H9 (cell line): Measurements from ENCODE around the gene PCBP4. TPM values are rescaled to one million over a fixed set of nuclear protein-coding genes. Genes with fewer than 3 reads are reported as not detected.

ENCODE experiments used
- DNase-seq: peaks from one replicate; pipeline ENCODE4 v3.0.0-alpha.2; 2017
- H2AFZ ChIP-seq: one replicate; pipeline ENCODE4 v1.6.1; 2013; ENCODE audit warnings: mild to moderate bottlenecking, low read length, control low read depth, moderate library complexity
- H2AK5ac ChIP-seq: 2 replicates; pipeline ENCODE4 v1.6.1; 2013; ENCODE audit warnings: low read length, control low read depth, mixed read lengths; ENCODE audit not compliant: insufficient read length
- H2BK120ac ChIP-seq: one replicate; pipeline ENCODE4 v1.6.1; 2013; ENCODE audit warnings: low read depth, mild to moderate bottlenecking, low read length, control low read depth, inconsistent platforms; ENCODE audit not compliant: poor library complexity, severe bottlenecking
- H2BK12ac ChIP-seq: 2 replicates; pipeline ENCODE4 v1.6.1; 2013; ENCODE audit warnings: low read length, control low read depth, mixed read lengths, low read depth; ENCODE audit not compliant: insufficient read length
- H2BK15ac ChIP-seq: 2 replicates; pipeline ENCODE4 v1.6.1; 2013; ENCODE audit warnings: low read depth, low read length, control low read depth
- H2BK20ac ChIP-seq: one replicate; pipeline ENCODE4 v1.6.1; 2013; ENCODE audit warnings: low read depth, mild to moderate bottlenecking, low read length, control low read depth, inconsistent platforms; ENCODE audit not compliant: poor library complexity, severe bottlenecking
- H2BK5ac ChIP-seq: 2 replicates; pipeline ENCODE4 v1.6.1; 2013; ENCODE audit warnings: low read length, control low read depth, mixed read lengths; ENCODE audit not compliant: insufficient read length
- H3K14ac ChIP-seq: 2 replicates; pipeline ENCODE4 v1.6.1; 2013; ENCODE audit warnings: low read length, control low read depth; ENCODE audit not compliant: insufficient read depth
- H3K18ac ChIP-seq: 2 replicates; pipeline ENCODE4 v1.6.1; 2013; ENCODE audit warnings: low read depth, mild to moderate bottlenecking, mixed read lengths, low read length, control low read depth; ENCODE audit not compliant: insufficient read length
- H3K23ac ChIP-seq: 2 replicates; pipeline ENCODE4 v1.6.1; 2013; ENCODE audit warnings: low read length, control low read depth, mixed read lengths, low read depth; ENCODE audit not compliant: insufficient read length
- H3K23me2 ChIP-seq: 2 replicates; pipeline ENCODE4 v1.6.1; 2013; ENCODE audit warnings: low read depth, mild to moderate bottlenecking, mixed read lengths, low read length, control low read depth; ENCODE audit not compliant: insufficient read length, poor library complexity, severe bottlenecking
- H3K27ac ChIP-seq: 2 replicates; pipeline ENCODE4 v1.5.1; 2013; ENCODE audit warnings: low read length, control low read depth, mixed read lengths, low read depth; ENCODE audit not compliant: insufficient read length
- H3K27me3 ChIP-seq: 2 replicates; pipeline ENCODE4 v1.6.1; 2013; ENCODE audit warnings: low read length, control low read depth, inconsistent platforms; ENCODE audit not compliant: insufficient read depth
- H3K4ac ChIP-seq: 2 replicates; pipeline ENCODE4 v1.6.1; 2013; ENCODE audit warnings: low read depth, mild to moderate bottlenecking, control low read depth, inconsistent platforms, low read length, moderate library complexity
- H3K4me1 ChIP-seq: 2 replicates; pipeline ENCODE4 v1.6.1; 2013; ENCODE audit warnings: low read length, control low read depth, inconsistent platforms; ENCODE audit not compliant: insufficient read depth
- H3K4me2 ChIP-seq: 2 replicates; pipeline ENCODE4 v1.6.1; 2013; ENCODE audit warnings: low read length, control low read depth, mixed read lengths; ENCODE audit not compliant: insufficient read length, insufficient read depth
- H3K56ac ChIP-seq: 2 replicates; pipeline ENCODE4 v1.6.1; 2013; ENCODE audit warnings: low read depth, mild to moderate bottlenecking, mixed read lengths, low read length, control low read depth; ENCODE audit not compliant: insufficient read length
- H3K79me1 ChIP-seq: 2 replicates; pipeline ENCODE4 v1.6.1; 2013; ENCODE audit warnings: low read depth, mild to moderate bottlenecking, moderate library complexity, low read length, control low read depth, inconsistent platforms; ENCODE audit not compliant: insufficient read depth, poor library complexity, severe bottlenecking
- H3K79me2 ChIP-seq: 2 replicates; pipeline ENCODE4 v1.6.1; 2013; ENCODE audit warnings: low read length, control low read depth, inconsistent platforms; ENCODE audit not compliant: insufficient read depth
- H3K9ac ChIP-seq: 2 replicates; pipeline ENCODE4 v1.6.1; 2013; ENCODE audit warnings: low read length, control low read depth, mixed read lengths; ENCODE audit not compliant: insufficient read length; ENCODE audit errors: extremely low read depth
- H3K9me3 ChIP-seq: one replicate; pipeline ENCODE4 v1.6.1; 2013; ENCODE audit warnings: low read depth, low read length, inconsistent platforms; ENCODE audit not compliant: control insufficient read depth
- H3T11ph ChIP-seq: one replicate; pipeline ENCODE4 v1.6.1; 2013; ENCODE audit warnings: mild to moderate bottlenecking, low read length, control low read depth, inconsistent platforms
- H4K20me1 ChIP-seq: one replicate; pipeline ENCODE4 v1.6.1; 2013; ENCODE audit not compliant: control insufficient read depth, insufficient read length, insufficient read depth
- H4K5ac ChIP-seq: 2 replicates; pipeline ENCODE4 v1.6.1; 2013; ENCODE audit warnings: low read depth, mild to moderate bottlenecking, mixed read lengths, low read length, control low read depth; ENCODE audit not compliant: insufficient read length
- H4K8ac ChIP-seq: replicated peaks from 2 replicates; pipeline ENCODE4 v1.6.1; 2013; ENCODE audit warnings: low read length, control low read depth, mixed read lengths, low read depth; ENCODE audit not compliant: insufficient read length
- H4K91ac ChIP-seq: 2 replicates; pipeline ENCODE4 v1.6.1; 2013; ENCODE audit warnings: low read depth, mild to moderate bottlenecking, moderate library complexity, mixed read lengths, low read length, control low read depth; ENCODE audit not compliant: insufficient read length
- H3K27ac Mint-ChIP-seq, 3 experiments: 2 replicates in 2 of 3; 3 replicates in 1 of 3; pipeline ENCODE4 v1.8.0; 2020 to 2021; ENCODE audit warnings: mixed read lengths in 3 of 3, mild to moderate bottlenecking in 1 of 3, moderate library complexity in 1 of 3
- H3K27me3 Mint-ChIP-seq: 2 replicates; pipeline ENCODE4 v1.8.0; 2021; ENCODE audit warnings: low read depth, mild to moderate bottlenecking, moderate library complexity, mixed read lengths
- H3K36me3 Mint-ChIP-seq, 3 experiments: 2 replicates in 2 of 3; 3 replicates in 1 of 3; pipeline ENCODE4 v1.8.0; 2020 to 2021; ENCODE audit warnings: low read depth in 3 of 3, mixed read lengths in 3 of 3; ENCODE audit not compliant: insufficient read depth in 1 of 3
- H3K4me1 Mint-ChIP-seq, 2 experiments: 2 replicates each; pipeline ENCODE4 v1.8.0; 2020; ENCODE audit warnings: mixed read lengths in 2 of 2
- H3K4me3 Mint-ChIP-seq, 2 experiments: 2 replicates in 1 of 2; 3 replicates in 1 of 2; pipeline ENCODE4 v1.8.0; 2020 to 2021; ENCODE audit warnings: mild to moderate bottlenecking in 2 of 2, mixed read lengths in 2 of 2, moderate library complexity in 1 of 2
- H3K9me3 Mint-ChIP-seq, 2 experiments: 2 replicates in 1 of 2; 3 replicates in 1 of 2; pipeline ENCODE4 v1.8.0; 2020; ENCODE audit warnings: mild to moderate bottlenecking in 2 of 2, mixed read lengths in 2 of 2, moderate library complexity in 1 of 2
- WGBS: extraction: QIAGEN DNeasy Blood & Tissue Kit; methylation state at CpG from one replicate; pipeline ENCODE4 v1.1.7; 2013; ENCODE audit warnings: missing lambda C conversion rate, low lambda C conversion rate, mixed read lengths; ENCODE audit not compliant: insufficient read length; ENCODE audit errors: extremely low coverage; 5-methylcytosine and 5-hydroxymethylcytosine counted together
- total RNA-seq: library from RNA; stranded (reverse); gene quantifications from 2 replicates; pipeline ENCODE4 v1.2.1, GENCODE V29; 2021
- TF ChIP-seq, protein P1 (sequence below): fragments of 200-600 bp; sonication (generic); conservative IDR thresholded peaks from 3 replicates; pipeline ENCODE4 v1.8.0; 2021; ENCODE audit warnings: antibody characterized with exemption, mild to moderate bottlenecking

PCBP4 gene
- total RNA-seq, 1 experiment from 2014 or later = 24.6 TPM

DNA sequence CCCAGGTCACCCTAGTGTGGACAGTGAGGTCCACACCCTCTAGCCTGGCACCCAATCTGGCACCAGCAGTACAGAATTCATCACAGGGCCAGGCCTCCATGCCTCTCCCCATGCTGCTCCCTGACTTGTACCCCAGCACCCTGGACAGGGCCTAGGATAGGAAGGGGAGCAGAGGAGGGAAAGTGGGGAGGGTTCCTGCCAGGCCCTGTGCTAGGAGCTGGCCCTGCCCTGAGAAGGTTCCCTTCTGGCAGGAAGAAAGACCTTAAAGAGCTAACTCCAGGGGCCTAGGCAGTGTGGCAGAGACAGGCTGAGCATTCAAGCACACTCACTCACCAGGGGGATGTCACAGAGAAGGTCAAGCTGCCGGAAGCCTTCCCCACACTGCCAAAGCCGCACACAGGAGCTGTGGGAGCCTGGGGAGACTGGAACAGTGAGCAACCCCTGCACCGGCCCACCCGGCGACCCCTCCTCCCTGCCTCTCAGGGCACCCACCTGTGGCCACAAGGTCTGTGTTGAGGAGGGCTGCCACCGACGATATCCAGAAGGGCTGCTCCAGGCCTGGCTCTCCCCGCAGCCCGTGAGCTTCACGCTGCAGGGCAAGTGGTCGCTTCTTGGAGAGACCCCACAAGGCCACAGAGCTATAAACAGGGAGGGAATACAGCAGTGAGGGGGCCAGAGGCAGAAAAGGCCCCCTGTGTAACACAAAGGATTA, 33.0 kb downstream of the PCBP4 start:
- TF ChIP-seq, protein P1, sequence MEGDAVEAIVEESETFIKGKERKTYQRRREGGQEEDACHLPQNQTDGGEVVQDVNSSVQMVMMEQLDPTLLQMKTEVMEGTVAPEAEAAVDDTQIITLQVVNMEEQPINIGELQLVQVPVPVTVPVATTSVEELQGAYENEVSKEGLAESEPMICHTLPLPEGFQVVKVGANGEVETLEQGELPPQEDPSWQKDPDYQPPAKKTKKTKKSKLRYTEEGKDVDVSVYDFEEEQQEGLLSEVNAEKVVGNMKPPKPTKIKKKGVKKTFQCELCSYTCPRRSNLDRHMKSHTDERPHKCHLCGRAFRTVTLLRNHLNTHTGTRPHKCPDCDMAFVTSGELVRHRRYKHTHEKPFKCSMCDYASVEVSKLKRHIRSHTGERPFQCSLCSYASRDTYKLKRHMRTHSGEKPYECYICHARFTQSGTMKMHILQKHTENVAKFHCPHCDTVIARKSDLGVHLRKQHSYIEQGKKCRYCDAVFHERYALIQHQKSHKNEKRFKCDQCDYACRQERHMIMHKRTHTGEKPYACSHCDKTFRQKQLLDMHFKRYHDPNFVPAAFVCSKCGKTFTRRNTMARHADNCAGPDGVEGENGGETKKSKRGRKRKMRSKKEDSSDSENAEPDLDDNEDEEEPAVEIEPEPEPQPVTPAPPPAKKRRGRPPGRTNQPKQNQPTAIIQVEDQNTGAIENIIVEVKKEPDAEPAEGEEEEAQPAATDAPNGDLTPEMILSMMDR = no peak
- WGBS = no CpG with 5 or more reads among the region's 11 CpGs
- H4K8ac ChIP-seq = no peak overlapping the region
- no peak overlapping the region for H2BK15ac ChIP-seq
- no peak overlapping the region for H3K4me2 ChIP-seq
- no peak overlapping the region for H3K9ac ChIP-seq
- H3K14ac ChIP-seq = no peak overlapping the region
- peaks cover 6% of the 10 kb centered on the region for H3K79me1 ChIP-seq
- no peak overlapping the region for H3K23ac ChIP-seq
- H3K18ac ChIP-seq = no peak overlapping the region
- H3K23me2 ChIP-seq = no peaks in the 10 kb centered on the region
- H3K4me1 Mint-ChIP-seq = peaks cover 0 to 3% of the 10 kb centered on the region in 2 experiments; a peak in 2 of 4 replicates
- H3K9me3 ChIP-seq = no peaks in the 10 kb centered on the region
- H2BK120ac ChIP-seq = no peak overlapping the region
- no peak overlapping the region for H4K5ac ChIP-seq
- no peaks in the 10 kb centered on the region for H4K20me1 ChIP-seq
- no peak overlapping the region for H2BK12ac ChIP-seq
- no peak for DNase-seq
- no peaks in the 10 kb centered on the region; the same call in 1 of the 2 replicates for H3K27me3 Mint-ChIP-seq
- no peak overlapping the region for H3K56ac ChIP-seq
- H3K36me3 Mint-ChIP-seq = peaks cover 54 to 82% (median 66%) of the 10 kb centered on the region in 3 experiments; a peak in 6 of 7 replicates
- H3K27me3 ChIP-seq = no peaks in the 10 kb centered on the region
- no peak overlapping the region for H2BK20ac ChIP-seq
- H4K91ac ChIP-seq = no peak overlapping the region
- H3K4me3 Mint-ChIP-seq = no peak overlapping the region
- H3T11ph ChIP-seq = no peak overlapping the region
- H3K4ac ChIP-seq = no peak overlapping the region
- H3K27ac Mint-ChIP-seq = no peak overlapping the region
- no peak overlapping the region for H2BK5ac ChIP-seq
- no peaks in the 10 kb centered on the region for H3K4me1 ChIP-seq
- no peak overlapping the region for H2AFZ ChIP-seq
- no peaks in the 10 kb centered on the region for H3K79me2 ChIP-seq
- H2AK5ac ChIP-seq = no peak overlapping the region
- no peaks in the 10 kb centered on the region; a peak in 1 of 5 replicates for H3K9me3 Mint-ChIP-seq
- H3K27ac ChIP-seq = no peak overlapping the region
